Thyroid gland (tissue), 4 donors: ENCODE measurements around the gene SCARB1.

ENCODE experiments used
- POLR2A ChIP-seq, 2 donors: fragments of 450-650 bp; IDR thresholded peaks; one replicate each; pipeline ENCODE4 v1.6.1; 2017; ENCODE audit warnings: antibody characterized with exemption in 2 of 2, mild to moderate bottlenecking in 2 of 2, moderate library complexity in 1 of 2
- TF ChIP-seq, protein P1 (sequence below), 6 experiments: fragments of 200-600 bp in 3 of 6; fragments of 450-650 bp in 3 of 6; sonication (generic) in 3 of 6; IDR thresholded peaks; one replicate each; pipeline ENCODE4 v1.5.1; 2016 to 2019; ENCODE audit warnings: antibody characterized with exemption in 6 of 6, mild to moderate bottlenecking in 2 of 6, inconsistent platforms in 1 of 6, moderate library complexity in 1 of 6

DNA sequence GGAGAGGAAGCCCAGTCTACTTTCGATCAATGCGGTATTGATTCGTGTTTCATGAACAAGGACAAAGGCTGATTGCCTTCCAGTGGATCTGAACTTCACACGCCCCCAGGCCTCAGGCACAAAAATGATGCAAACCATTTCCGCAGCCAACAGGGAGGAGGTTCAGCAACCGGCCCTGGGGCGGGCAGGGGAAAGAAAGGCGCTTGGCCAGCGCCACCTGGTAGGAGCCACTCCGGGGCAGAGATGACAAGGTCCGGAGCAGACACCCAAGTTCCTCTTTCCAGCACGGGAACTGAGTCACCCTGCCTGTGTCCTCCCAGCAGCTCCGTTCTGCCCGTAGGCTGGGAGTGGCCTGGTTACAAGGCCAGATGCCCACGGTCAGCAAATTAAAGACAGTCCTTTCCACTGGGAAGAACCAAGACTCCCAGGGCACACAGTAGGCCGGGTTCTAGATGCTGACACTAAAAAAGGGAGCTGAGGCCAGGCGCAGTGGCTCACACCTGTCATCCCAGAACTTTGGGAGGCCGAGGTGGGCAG is 136.3 kb downstream of the SCARB1 start:
- TF ChIP-seq, protein P1, sequence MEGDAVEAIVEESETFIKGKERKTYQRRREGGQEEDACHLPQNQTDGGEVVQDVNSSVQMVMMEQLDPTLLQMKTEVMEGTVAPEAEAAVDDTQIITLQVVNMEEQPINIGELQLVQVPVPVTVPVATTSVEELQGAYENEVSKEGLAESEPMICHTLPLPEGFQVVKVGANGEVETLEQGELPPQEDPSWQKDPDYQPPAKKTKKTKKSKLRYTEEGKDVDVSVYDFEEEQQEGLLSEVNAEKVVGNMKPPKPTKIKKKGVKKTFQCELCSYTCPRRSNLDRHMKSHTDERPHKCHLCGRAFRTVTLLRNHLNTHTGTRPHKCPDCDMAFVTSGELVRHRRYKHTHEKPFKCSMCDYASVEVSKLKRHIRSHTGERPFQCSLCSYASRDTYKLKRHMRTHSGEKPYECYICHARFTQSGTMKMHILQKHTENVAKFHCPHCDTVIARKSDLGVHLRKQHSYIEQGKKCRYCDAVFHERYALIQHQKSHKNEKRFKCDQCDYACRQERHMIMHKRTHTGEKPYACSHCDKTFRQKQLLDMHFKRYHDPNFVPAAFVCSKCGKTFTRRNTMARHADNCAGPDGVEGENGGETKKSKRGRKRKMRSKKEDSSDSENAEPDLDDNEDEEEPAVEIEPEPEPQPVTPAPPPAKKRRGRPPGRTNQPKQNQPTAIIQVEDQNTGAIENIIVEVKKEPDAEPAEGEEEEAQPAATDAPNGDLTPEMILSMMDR (IDR thresholded peaks at IDR 0.05): no peak
- TF ChIP-seq POLR2A (IDR thresholded peaks at IDR 0.05): no peak
